ENCODE results near the gene ROCK2. TPM values are rescaled to one million over a fixed set of nuclear protein-coding genes. Genes with fewer than 3 reads are reported as not detected.

ROCK2 gene
- total and polyA plus RNA-seq, 2 of the 13 experiments (the other 11 are each of a cell fraction or from before 2014, with no cell fraction given) = 38.1 to 119 TPM

DNA sequence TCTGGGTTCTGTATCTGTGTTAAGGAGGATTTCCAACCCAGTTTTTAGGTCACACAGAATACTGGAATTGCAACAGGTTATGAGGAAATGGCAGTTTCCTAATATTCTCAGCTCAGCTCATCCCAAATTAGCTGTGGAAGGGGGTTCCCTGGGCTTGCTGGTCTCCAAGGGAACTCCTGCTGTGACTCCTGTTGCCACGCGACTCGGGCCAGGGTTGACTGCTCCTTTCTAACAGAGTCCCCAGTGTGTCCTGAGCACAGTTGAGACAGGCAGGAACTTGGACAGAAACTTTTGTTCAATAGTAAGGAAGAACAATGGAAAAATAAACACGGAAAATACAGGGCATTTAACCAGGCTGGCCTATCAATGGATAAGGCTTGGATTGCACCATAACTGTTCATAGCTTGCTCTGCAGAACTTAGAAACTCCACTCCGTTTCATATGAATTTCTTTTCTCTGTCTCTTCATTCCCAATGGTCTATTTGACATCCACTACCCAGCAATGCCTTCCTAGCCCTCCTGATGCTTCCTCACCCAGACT is 3.8 kb upstream of the ROCK2 start (continued):
- no peak for TF ChIP-seq GLI4 (CRISPR knock-in tag; IDR thresholded peaks at IDR 0.05; ENCODE audit: borderline replicate concordance)
- TF ChIP-seq BORCS8-MEF2B (CRISPR knock-in tag; IDR thresholded peaks at IDR 0.05) = no peak
- TF ChIP-seq HNF1A (IDR thresholded peaks at IDR 0.05; ENCODE audit: low read depth) = no peak
- no peak for TF ChIP-seq HNF1A (CRISPR knock-in tag; IDR thresholded peaks at IDR 0.05; ENCODE audit: borderline replicate concordance)
- TF ChIP-seq ADNP (CRISPR knock-in tag; IDR thresholded peaks at IDR 0.05) = no peak
- peak; percentile 50; the same call in 1 of the 2 replicates for TF ChIP-seq SSRP1 (CRISPR knock-in tag; IDR thresholded peaks at IDR 0.05)
- no peak for TF ChIP-seq KDM5A (IDR thresholded peaks at IDR 0.05; ENCODE audit: borderline replicate concordance, low read length)
- 0 out of 2 replicates have a peak, but pooled peaks have one; percentile 22 for TF ChIP-seq MIER3 (CRISPR knock-in tag; IDR thresholded peaks at IDR 0.05; ENCODE audit: borderline replicate concordance)
- TF ChIP-seq SALL2 (CRISPR knock-in tag; IDR thresholded peaks at IDR 0.05) = no peak
- no peak for TF ChIP-seq SETDB1 (CRISPR knock-in tag; IDR thresholded peaks at IDR 0.05; ENCODE audit: borderline replicate concordance)
- TF ChIP-seq, protein P1, sequence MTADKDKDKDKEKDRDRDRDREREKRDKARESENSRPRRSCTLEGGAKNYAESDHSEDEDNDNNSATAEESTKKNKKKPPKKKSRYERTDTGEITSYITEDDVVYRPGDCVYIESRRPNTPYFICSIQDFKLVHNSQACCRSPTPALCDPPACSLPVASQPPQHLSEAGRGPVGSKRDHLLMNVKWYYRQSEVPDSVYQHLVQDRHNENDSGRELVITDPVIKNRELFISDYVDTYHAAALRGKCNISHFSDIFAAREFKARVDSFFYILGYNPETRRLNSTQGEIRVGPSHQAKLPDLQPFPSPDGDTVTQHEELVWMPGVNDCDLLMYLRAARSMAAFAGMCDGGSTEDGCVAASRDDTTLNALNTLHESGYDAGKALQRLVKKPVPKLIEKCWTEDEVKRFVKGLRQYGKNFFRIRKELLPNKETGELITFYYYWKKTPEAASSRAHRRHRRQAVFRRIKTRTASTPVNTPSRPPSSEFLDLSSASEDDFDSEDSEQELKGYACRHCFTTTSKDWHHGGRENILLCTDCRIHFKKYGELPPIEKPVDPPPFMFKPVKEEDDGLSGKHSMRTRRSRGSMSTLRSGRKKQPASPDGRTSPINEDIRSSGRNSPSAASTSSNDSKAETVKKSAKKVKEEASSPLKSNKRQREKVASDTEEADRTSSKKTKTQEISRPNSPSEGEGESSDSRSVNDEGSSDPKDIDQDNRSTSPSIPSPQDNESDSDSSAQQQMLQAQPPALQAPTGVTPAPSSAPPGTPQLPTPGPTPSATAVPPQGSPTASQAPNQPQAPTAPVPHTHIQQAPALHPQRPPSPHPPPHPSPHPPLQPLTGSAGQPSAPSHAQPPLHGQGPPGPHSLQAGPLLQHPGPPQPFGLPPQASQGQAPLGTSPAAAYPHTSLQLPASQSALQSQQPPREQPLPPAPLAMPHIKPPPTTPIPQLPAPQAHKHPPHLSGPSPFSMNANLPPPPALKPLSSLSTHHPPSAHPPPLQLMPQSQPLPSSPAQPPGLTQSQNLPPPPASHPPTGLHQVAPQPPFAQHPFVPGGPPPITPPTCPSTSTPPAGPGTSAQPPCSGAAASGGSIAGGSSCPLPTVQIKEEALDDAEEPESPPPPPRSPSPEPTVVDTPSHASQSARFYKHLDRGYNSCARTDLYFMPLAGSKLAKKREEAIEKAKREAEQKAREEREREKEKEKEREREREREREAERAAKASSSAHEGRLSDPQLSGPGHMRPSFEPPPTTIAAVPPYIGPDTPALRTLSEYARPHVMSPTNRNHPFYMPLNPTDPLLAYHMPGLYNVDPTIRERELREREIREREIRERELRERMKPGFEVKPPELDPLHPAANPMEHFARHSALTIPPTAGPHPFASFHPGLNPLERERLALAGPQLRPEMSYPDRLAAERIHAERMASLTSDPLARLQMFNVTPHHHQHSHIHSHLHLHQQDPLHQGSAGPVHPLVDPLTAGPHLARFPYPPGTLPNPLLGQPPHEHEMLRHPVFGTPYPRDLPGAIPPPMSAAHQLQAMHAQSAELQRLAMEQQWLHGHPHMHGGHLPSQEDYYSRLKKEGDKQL (CRISPR knock-in tag; IDR thresholded peaks at IDR 0.05; ENCODE audit: low read depth) = no peak

Measured in HepG2 (cell line).